Transverse colon (tissue), 4 donors: ENCODE data around the gene RTL5.

Experiments
- CTCF ChIP-seq, 5 experiments: fragments of 200-600 bp in 3 of 5; fragments of 450-650 bp in 2 of 5; sonication (generic) in 3 of 5; IDR thresholded peaks; 1 replicate in 2 of 5; 2 replicates in 3 of 5; pipeline ENCODE4 v1.5.1; 2016 to 2017; ENCODE audit warnings: antibody characterized with exemption in 5 of 5, inconsistent platforms in 3 of 5, mild to moderate bottlenecking in 2 of 5, moderate library complexity in 1 of 5
- EP300 ChIP-seq: sonication (generic); formaldehyde crosslinking; IDR thresholded peaks from one replicate; pipeline ENCODE4 v1.6.1; 2017; ENCODE audit warnings: antibody characterized with exemption, low read depth
- POLR2A ChIP-seq: fragments of 450-650 bp; IDR thresholded peaks from one replicate; pipeline ENCODE4 v1.6.1; 2016; ENCODE audit warnings: antibody characterized with exemption, mild to moderate bottlenecking, moderate library complexity
- POLR2AphosphoS5 ChIP-seq, 3 donors: sonication (generic); formaldehyde crosslinking; IDR thresholded peaks; one replicate each; pipeline ENCODE4 v1.6.1; 2016; ENCODE audit warnings: antibody characterized with exemption in 3 of 3

- TF ChIP-seq POLR2AphosphoS5 (IDR thresholded peaks at IDR 0.05) (no peak), CTCF (IDR thresholded peaks at IDR 0.05) (no peak), POLR2A (no peak), EP300 (no peak)
These were observed 29.0 kb downstream of the RTL5 start for GRCh38 chrX:72102760-72103159.
